ENCODE results near the gene LCORL. TPM values are rescaled to one million over a fixed set of nuclear protein-coding genes. Genes with fewer than 3 reads are reported as not detected.
"Not testable (repeated sequence)": the region's sequence is repeated elsewhere in the genome, so short reads cannot be mapped to it uniquely, and the experiment has no call there.

The LCORL gene
- total RNA-seq, 1 experiment from 2014 or later = 15.9 TPM

DNA sequence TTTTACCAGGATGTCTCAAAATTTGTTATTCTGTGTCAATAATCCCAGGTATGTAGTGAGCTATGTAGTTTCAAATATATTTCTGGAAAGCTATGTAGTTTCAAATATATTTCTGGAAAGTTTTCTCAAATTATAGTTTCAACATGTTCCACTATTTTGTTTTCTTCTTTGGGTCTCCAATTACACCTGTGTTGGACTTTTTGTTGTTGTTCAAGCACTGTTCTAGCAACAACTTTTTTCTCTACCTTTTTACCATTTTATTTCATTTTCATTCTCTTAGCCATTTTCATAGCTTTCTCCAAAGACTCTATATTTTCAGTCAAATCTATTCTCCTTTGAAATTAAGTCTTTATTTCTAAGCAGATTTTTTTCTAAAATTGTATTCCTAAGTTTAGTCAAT, 88.4 kb downstream of the LCORL start:
- no peak for DNase-seq (ENCODE audit: low read depth)

- DNase-seq (ENCODE audit: low read depth) = no peak
Observed at GRCh38 chr4:17932041-17932440, 89.5 kb downstream of the LCORL start.

DNA sequence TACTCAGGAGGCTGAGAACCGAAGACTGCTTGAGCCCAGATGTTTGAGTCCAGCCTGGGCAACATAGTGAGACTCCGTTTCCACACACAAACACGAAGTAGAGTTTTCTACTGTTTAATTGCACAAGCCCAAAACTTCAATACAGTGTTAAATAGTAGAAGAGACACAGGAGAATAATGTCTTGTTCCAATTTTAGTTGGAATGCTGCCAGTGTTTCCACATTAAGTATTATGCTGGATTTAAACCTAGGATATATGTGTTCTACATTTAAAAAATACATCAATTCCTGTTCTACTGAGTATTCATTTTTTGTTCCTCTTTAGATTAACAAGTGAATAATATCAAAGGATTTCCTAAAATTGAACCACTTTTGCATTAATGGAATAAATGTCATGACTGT, 91.3 kb downstream of the LCORL start:
- no peak for DNase-seq (ENCODE audit: low read depth)

GRCh38 chr4:17924189-17924588, 97.4 kb downstream of the LCORL start:
- no peak for DNase-seq (ENCODE audit: low read depth)

DNA sequence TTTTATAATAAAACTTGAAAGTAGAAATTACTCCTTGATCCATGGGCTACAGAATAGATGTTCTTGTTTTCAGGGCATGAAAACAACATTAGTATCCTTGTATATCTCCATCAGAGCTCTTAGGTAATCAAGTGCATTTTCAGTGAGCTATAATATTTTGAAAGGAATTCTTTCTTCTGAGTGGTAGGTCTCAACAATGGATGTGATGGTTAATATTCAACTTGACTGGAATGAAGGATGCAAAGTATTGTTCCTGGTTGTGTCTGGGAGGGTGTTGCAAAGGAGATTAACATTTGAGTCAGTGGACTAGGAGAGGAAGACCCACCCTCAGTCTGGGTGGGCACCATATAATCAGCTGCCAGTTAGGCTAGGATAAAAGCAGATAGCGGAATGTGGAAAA, 100.1 kb downstream of the LCORL start:
- DNase-seq (ENCODE audit: low read depth) = no peak

DNA sequence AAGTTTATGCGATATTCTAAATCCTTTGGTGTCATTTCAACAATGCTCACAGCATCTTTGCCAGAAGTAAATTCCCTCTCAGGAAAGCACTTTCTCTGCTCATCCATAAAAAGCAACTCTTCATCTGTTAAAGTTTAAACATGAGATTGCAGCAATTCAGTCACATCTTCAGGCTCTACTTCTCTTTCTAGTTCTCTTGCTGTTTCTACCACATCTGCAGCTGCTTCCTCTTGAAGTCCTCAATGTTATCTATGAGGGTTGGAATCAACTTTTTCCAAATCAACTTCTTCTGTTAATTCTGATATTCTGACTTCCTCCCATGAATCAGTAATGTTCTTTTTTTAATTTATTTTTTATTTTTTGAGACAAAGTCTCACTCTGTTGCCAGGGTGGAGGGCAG, 100.9 kb downstream of the LCORL start:
- no peak for DNase-seq (ENCODE audit: low read depth)

- DNase-seq (ENCODE audit: low read depth) = no peak
Observed at GRCh38 chr4:17915439-17915838, 106.1 kb downstream of the LCORL start.

GRCh38 chr4:17912011-17912410, 109.5 kb downstream of the LCORL start:
- DNase-seq (ENCODE audit: low read depth) = no peak

GRCh38 chr4:17911608-17912007, 109.9 kb downstream of the LCORL start:
- DNase-seq (ENCODE audit: low read depth) = no peak

DNA sequence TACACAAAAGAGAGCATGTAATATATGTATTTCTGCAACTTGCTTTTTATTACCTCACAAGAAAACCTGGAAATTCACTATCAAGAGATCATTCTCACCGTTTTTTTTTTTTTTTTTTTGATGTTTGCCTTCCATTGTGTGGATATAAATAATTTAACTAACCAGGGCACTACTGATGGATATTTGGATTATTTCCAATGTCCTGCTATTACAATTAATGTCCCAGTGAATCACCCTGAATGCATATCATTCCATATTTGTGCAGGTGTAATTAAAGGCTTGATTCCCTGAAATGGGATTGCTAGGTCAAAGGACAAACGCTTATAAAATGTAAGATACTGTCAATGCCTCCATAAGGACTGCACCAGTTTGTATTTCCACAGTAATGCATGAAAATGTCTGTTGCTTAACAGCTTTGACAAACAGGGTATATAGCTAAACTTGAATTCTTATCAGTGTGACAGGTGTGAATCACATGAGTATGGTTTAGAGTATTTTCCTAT, 123.0 kb downstream of the LCORL start:
- no peak for DNase-seq (ENCODE audit: low read depth)

DNA sequence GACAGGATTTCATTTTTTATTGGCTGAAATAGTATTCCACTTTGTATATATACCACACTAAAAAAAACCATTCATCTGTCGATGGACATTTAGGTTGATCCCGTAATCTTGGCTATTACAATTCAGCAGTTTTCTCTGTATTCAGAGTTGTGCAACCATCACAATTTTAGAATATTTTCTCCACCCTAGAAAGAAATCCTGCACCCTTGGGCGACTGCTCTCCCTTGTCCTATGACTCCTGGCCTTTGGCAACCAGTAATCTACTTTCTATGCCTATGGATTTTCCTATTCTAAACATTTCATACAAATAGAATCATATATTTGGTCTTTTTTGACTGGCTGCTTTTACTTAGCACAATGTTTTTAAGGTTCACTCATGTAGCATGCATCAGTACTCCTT, 126.1 kb downstream of the LCORL start:
- DNase-seq (ENCODE audit: low read depth) = no peak

GRCh38 chr4:17894421-17894820, 127.1 kb downstream of the LCORL start:
- DNase-seq (ENCODE audit: low read depth) = no peak

DNA sequence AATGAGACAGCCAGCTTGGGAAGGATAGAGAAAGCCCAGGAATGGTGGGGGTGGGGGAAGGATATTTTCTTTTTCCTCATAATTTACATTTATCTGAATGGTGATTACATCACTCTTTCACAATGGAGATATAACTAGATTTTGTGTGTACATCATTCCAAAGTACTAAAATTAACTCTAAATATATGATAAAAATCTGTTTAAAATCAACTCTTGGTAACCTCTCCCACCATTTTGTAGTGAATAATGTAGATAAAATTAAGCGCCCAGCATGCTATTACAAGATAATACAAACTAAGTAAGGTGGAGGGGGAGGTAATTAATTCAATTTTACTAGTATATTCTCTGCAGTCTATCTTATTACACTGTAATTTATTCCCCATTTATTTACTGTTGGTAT, 131.9 kb downstream of the LCORL start:
- no peak for DNase-seq (ENCODE audit: low read depth)

- no peak for DNase-seq (ENCODE audit: low read depth)
Observed at GRCh38 chr4:17884511-17884910, 137.0 kb downstream of the LCORL start.

- DNase-seq (ENCODE audit: low read depth) = peak; percentile 6
Observed at GRCh38 chr4:17884063-17884462, 137.5 kb downstream of the LCORL start.

GRCh38 chr4:17877661-17878060, 143.9 kb downstream of the LCORL start:
- no peak for DNase-seq (ENCODE audit: low read depth)

DNA sequence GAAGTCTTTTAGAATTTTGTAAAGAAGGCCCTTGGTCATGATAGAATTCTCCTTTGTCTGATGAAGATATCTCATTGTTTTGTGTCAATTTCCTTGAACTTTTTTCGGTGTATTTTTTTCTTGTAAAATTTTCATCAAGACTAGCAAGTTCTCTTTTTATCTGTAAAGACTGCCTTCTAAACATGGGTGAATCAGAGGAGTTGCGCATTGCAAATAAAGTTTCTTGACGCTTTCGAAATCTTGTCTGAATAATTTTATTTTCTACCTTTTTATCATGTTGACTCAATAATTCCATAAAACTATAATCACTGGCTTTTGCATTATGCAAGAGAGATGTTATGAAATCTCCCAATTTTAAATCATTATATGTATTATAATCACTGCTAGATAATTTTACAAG, 144.6 kb downstream of the LCORL start:
- no peak for DNase-seq (ENCODE audit: low read depth)

DNA sequence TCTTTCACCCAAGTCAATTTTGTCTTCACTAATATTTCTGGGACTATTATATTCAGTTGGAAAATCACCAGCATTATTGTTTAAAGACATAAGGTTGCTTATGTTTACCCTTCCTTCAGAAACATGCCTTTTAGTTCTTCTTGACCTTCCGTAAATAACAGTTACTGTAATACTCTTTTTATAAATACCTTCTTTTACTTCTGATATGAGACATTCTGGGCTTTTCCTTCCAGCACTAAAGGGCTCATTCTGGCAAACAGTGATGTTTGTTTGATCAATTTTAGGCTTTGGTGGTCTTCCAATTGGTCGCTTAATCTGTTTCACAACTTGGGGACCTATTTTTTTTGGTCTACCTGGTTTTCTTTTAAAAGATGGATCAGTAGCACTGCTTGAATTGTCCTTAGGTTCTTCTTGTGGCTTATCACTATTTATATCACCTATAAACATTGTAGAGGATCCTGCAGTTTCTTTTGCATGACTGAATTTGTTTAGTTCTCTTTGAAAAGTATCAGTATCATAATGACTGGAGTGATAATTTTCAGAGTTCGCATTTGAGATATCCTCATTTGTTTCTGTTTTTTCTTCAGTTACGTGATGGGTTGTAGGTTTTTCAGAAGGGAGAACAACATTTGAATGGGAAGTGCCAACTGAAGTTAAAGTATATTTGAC, 146.0 kb downstream of the LCORL start:
- DNase-seq (ENCODE audit: low read depth) = no peak

DNA sequence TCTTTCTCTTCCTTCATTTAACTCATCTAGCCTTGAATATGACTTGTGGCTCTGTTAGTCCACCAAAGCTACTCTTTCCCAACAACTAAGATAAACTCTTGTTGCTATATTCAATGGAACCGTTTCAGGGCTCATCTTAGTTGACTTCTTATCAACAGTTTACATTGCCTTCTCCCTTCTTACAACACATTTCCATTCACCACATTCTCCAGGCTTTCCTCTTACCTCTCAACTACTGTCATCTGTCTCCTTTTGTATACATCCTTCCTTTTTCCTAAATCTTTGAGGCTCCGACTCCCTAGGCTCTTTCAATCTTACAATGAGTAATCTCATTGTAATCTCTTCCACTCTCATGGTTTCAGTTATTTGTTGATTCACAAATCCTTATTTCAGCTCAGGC, 152.2 kb downstream of the LCORL start:
- DNase-seq (ENCODE audit: low read depth) = no peak

- DNase-seq (ENCODE audit: low read depth) = no peak
Observed at GRCh38 chr4:17867276-17867675, 154.3 kb downstream of the LCORL start.

DNA sequence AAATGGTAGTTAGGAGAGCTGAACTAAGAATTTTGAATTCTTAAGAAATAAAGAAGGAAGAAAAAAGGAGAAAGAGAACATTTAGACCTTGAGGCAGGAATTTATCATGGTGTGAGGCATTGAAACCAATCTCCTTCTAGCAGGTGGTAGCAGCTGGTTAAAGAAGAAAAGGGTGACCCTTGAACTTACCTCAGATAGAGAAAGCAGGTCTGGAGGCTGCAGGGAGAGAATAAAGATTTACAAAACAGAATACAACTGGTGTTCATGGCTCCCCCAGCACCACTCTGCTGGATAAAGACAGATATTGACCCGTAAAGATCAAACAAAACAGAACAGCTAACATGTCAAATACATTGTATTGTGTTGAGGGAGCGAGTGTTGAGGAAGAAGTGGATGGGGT, 154.7 kb downstream of the LCORL start:
- no peak for DNase-seq (ENCODE audit: low read depth)

- no peak for DNase-seq (ENCODE audit: low read depth)
Observed at GRCh38 chr4:17865866-17866363, 155.6 kb downstream of the LCORL start.

DNA sequence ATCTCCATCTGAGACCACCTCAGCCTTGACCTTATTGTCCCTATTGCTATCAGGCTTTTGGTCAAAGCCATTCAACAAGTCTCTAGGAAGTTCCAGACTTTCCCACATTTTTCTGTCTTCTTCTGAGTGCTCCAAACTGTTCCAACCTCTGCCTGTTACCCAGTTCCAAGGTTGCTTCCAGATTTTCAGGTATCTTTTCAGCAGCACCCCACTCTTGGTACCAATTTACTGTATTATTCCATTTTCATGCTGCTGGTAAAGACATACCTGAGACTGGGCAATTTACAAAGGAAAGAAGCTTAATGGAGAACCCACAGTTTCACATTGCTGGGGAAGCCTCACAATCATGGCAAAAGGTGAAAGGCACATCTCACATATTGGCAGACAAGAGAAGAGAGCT, 159.6 kb downstream of the LCORL start:
- DNase-seq (ENCODE audit: low read depth) = not testable (repeated sequence)
